Measurements from ENCODE around the gene SNRPB. TPM values are rescaled to one million over a fixed set of nuclear protein-coding genes. Genes with fewer than 3 reads are reported as not detected.
A peak's percentile ranks its signal among the peaks of the same experiment; 100 is the strongest.

SNRPB gene
- total RNA-seq (2021; ENCODE audit: unreplicated experiment) = 393 TPM
- polyA plus RNA-seq (2012; ENCODE audit: insufficient read length) = 285 TPM
- percentile 98 among the genes with signal in this experiment for Bru-seq, nascent RNA
- BruChase-seq, experiment 1, labeled RNA remaining after a 2-hour chase = percentile 93 among the genes with signal in this experiment
- BruChase-seq, experiment 2, labeled RNA remaining after a 6-hour chase = percentile 97 among the genes with signal in this experiment
- long read RNA-seq, transcript SNRPB-202 (7 exons, 1,008 nt) = minor isoform, 165 of 483 reads
- long read RNA-seq, transcript SNRPB-201 (7 exons, 1,154 nt) = major isoform, 239 of 483 reads
- long read RNA-seq, partial matches to known transcripts = 65 of 483 reads
- long read RNA-seq, other reads (novel, unspliced or antisense) = 12 of 483 reads

DNA sequence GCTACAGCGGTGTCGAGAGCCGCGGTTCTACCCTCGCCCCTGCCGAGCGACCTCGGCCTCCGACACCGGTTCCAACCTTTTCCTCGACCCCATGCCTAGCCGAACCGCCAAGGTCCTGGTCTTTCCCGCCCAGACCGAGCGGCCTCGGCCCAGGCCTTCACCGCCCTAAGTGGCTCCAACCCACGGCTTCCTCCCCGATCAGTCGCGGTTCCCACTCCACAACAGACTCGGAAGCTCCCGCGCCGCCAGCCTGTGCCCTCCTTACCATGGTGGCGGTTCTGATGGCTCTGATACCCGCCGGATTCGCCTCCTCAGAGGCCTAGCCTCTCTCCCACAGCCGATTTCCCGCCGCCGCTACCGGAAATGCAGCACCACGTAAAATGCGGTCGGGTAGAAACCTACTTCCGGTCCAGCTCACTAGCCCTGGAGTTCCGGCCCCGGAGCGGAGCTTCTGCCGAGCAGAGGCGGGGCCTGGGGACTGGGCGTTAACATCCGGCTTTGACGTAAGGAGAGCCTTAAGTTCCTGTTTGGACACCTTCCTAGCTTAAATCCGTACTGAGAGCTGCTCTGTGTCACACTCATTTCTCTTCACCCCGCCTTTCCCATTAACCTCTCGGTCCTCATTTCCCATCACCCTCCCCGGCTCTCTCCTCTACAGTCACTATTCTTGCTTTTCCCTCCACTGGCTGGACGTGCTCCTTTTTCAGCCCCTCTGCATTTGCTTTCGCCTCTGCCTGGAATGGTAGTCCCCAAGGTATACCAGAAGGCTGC, at the start of gene SNRPB:
Gene SNRPB, minus strand, starts transcription at position 367 of the 771 bp plus-strand sequence. Its CDS starts 99 bp downstream, at position 268.
- POLR2A ChIA-PET = interaction anchor here (1.8 kb wide), 1 partner anchor 181 kb away, joined by 4 read pairs; no protein-coding TSS in a partner anchor
- TSS peak; percentile 83 for BruUV-seq (replicated peaks)
- Histone ChIP-seq H3K36me3 (ENCODE audit: control insufficient read depth, insufficient read depth, low read length) (peaks cover 30% of the 10 kb centered on the region), H3K4me3 (ENCODE audit: low read depth in 2 of 2, low read length in 2 of 2) (peak within 1 kb of the TSS; percentile 68 to 90), H3K4me1 (ENCODE audit: control insufficient read depth, insufficient read depth, low read length) (peaks cover 14% of the 10 kb centered on the region), H3K27me3 (ENCODE audit: control insufficient read depth, insufficient read depth, low read length) (no peaks in the 10 kb centered on the region), H3K9me3 (ENCODE audit: control insufficient read depth, insufficient read depth, low read depth, low read length) (no peaks in the 10 kb centered on the region), H3K27ac (ENCODE audit: low read length) (peak within 1 kb of the TSS; percentile 97)
- peak; percentile 99 for ATAC-seq
- in situ Hi-C loops (cut with HindIII; ENCODE audit: low pct_unique_long_range_greater_than_20kb, low sequenced_read_pairs) (no loop called here), intact Hi-C loops (cut with micrococcal nuclease; ENCODE audit: unreplicated experiment) (no loop called here)
- CTCF ChIA-PET = no interaction called here
- peak; percentile 94 for DNase-seq (ENCODE audit: low read depth, low spot score)
- TF ChIP-seq REST (IDR thresholded peaks at IDR 0.05; ENCODE audit: insufficient read depth in 1 of 2, low read depth in 2 of 2, low read length in 1 of 2) = peak in 1 of 2 experiments; percentile 63; a peak in 2 of 4 replicates
- TF ChIP-seq POLR2AphosphoS5 (IDR thresholded peaks at IDR 0.05; ENCODE audit: low read depth, low read length) = peak; percentile 99
- TF ChIP-seq SIN3A (IDR thresholded peaks at IDR 0.05; ENCODE audit: borderline replicate concordance, insufficient read depth, low read depth, low read length) = peak; percentile 64; the same call in 1 of the 2 replicates
- TF ChIP-seq, protein P1, sequence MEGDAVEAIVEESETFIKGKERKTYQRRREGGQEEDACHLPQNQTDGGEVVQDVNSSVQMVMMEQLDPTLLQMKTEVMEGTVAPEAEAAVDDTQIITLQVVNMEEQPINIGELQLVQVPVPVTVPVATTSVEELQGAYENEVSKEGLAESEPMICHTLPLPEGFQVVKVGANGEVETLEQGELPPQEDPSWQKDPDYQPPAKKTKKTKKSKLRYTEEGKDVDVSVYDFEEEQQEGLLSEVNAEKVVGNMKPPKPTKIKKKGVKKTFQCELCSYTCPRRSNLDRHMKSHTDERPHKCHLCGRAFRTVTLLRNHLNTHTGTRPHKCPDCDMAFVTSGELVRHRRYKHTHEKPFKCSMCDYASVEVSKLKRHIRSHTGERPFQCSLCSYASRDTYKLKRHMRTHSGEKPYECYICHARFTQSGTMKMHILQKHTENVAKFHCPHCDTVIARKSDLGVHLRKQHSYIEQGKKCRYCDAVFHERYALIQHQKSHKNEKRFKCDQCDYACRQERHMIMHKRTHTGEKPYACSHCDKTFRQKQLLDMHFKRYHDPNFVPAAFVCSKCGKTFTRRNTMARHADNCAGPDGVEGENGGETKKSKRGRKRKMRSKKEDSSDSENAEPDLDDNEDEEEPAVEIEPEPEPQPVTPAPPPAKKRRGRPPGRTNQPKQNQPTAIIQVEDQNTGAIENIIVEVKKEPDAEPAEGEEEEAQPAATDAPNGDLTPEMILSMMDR (IDR thresholded peaks at IDR 0.05) = no peak
- TF ChIP-seq TCF7L2 (IDR thresholded peaks at IDR 0.05; ENCODE audit: low read depth, low read length) = 0 out of 2 replicates have a peak, but pooled peaks have one; percentile 47

- DNase-seq (ENCODE audit: low read depth, low spot score) (no peak), ATAC-seq (no peak)
- intact Hi-C loops (cut with micrococcal nuclease; ENCODE audit: unreplicated experiment) = no loop called here
- ChIA-PET POLR2A (no interaction called here), CTCF (no interaction called here)
- in situ Hi-C loops (cut with HindIII; ENCODE audit: low pct_unique_long_range_greater_than_20kb, low sequenced_read_pairs) = no loop called here
- H3K4me1 ChIP-seq (ENCODE audit: control insufficient read depth, insufficient read depth, low read length) = no peaks in the 10 kb centered on the region
- no peak for TF ChIP-seq REST (IDR thresholded peaks at IDR 0.05; ENCODE audit: insufficient read depth in 1 of 2, low read depth in 2 of 2, low read length in 1 of 2)
- TF ChIP-seq POLR2AphosphoS5 (IDR thresholded peaks at IDR 0.05; ENCODE audit: low read depth, low read length) = no peak
- no peak for TF ChIP-seq TCF7L2 (IDR thresholded peaks at IDR 0.05; ENCODE audit: low read depth, low read length)
- TF ChIP-seq, protein P1 (IDR thresholded peaks at IDR 0.05) = no peak
- TF ChIP-seq SIN3A (IDR thresholded peaks at IDR 0.05; ENCODE audit: borderline replicate concordance, insufficient read depth, low read depth, low read length) = no peak
- no peak overlapping the region for H3K4me3 ChIP-seq (ENCODE audit: low read depth in 2 of 2, low read length in 2 of 2)
- H3K27ac ChIP-seq (ENCODE audit: low read length) = no peak overlapping the region
- H3K27me3 ChIP-seq (ENCODE audit: control insufficient read depth, insufficient read depth, low read length) = no peaks in the 10 kb centered on the region
- no TSS peak for BruUV-seq (replicated peaks)
- no peaks in the 10 kb centered on the region for H3K9me3 ChIP-seq (ENCODE audit: control insufficient read depth, insufficient read depth, low read depth, low read length)
- H3K36me3 ChIP-seq (ENCODE audit: control insufficient read depth, insufficient read depth, low read length) = no peaks in the 10 kb centered on the region
These were observed 48.7 kb upstream of the SNRPB start for GRCh38 chr20:2519115-2519809.
